HG03280 (cell line): ENCODE data around the gene SCYGR1.
"Not testable (repeated sequence)": the region's sequence is repeated elsewhere in the genome, so short reads cannot be mapped to it uniquely, and the experiment has no call there.

Experiments
- ATAC-seq: cut with Tn5 transposase; IDR thresholded peaks from one replicate; pipeline ENCODE4 v1.9.1; 2021; ENCODE audit warnings: mild to moderate bottlenecking, moderate library complexity; ENCODE audit not compliant: unreplicated experiment

The SCYGR1 gene

GRCh38 chr2:227404585-227405271 lies 17.0 kb upstream of the SCYGR1 start:
- ATAC-seq, result no peak

- ATAC-seq, result no peak
Measured at GRCh38 chr2:227402959-227403358, 15.2 kb upstream of the SCYGR1 start.

DNA sequence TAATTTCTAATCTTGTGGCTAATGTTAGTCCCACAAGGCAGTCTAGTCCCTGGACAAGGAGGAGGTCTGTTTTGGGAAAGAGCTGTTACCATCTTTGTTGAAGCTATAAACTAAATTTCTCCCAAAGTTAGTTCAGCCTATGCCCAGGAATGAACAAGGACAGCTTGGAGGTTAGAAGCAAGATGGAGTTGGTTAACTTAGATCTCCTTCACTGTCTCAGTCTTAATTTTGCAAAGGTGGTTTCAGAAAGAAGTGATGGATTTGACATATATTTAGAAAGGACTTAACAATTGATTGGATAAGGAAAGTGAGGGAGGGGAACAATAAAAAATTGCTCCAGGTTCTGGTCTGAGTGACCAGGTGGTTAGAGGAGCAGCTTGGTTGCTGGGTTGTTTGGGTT lies 14.6 kb upstream of the SCYGR1 start:
- ATAC-seq, result no peak

DNA sequence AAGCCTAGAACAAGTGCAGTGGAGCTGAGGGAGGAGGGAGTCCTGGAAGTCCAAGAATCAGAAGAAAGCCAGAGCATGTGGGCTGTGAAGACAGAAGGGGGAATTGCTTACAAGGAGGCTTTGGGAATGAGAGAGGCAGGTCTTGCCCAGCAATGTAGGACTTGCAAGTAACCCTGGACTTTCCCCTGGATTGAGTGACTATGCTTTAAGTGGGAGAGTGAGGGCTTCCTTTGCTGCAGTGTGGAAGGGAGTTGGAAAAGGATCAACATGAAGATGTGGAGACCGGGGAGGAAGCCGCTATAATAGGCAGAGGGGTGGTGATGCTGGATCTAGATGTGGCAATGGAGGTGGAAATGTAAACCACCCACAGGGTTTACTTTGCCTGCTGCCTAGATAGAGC lies 13.8 kb upstream of the SCYGR1 start:
- ATAC-seq, result no peak

DNA sequence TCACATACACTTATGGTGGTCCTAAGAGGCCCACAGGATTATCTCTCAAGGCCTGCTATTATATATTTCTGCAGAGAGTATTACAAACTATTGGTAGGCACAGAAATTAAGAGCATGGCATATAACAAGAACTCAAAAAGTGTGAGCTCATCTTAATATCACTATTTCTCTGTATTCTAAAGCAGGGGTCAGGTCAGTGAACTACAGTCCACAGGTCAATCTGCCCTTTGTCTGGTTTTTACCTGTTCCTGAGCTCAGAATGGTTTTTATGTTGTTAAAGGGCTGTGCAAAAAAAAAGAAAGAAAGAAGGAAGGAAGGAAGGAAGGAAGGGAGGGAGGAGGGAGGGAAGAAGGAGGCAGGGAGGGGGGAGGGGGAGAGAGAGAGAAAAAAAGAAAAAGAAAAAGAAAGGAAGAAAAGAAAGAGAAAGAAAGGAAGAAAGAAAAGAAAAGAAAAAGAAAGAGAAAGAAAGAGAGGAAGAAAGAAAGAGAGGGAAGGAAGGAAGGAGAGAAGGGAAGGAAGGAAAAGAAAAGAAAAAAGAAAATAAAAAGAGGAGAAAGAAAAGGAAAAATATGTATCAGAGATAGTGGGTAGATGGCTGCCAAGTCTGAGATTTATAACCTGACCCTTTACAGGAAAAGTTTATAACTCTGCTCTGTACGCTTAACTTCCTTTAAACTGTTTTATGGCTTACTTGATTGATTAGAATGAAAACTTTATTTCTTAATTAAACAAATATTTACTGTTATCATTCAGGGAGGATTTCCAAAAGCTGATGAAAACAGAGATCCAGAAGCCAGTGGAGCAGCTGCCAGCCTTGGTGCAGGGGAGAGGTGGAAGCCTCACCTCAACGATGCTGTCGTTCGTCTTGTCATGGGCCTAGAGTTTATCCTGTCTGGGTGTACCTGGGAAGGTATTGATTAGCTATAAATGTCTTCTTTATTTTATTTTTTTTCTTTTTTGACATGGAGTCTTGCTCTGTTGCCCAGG lies 11.2 kb upstream of the SCYGR1 start:
- no peak for ATAC-seq

DNA sequence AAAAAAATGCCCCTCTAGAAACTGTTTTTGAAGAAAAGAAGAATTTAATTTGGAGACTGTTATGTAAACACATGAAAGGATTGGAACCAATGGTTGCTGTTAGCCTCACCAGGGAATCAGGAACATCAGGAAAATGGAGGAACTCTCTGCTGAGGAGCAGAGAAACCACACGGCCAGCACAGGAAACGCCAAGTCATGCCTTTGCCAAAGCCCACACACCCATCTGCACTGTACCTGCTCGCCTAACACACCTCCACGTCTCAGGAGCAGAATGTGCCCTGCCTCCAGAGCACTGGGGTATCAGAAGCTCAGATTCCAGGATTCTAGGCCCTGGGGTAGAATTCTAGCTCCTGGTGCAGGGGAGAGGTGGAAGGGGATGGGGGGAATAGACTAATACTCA lies 9.8 kb upstream of the SCYGR1 start:
- no peak for ATAC-seq

GRCh38 chr2:227395556-227395955 lies 7.8 kb upstream of the SCYGR1 start:
- ATAC-seq, result no peak

DNA sequence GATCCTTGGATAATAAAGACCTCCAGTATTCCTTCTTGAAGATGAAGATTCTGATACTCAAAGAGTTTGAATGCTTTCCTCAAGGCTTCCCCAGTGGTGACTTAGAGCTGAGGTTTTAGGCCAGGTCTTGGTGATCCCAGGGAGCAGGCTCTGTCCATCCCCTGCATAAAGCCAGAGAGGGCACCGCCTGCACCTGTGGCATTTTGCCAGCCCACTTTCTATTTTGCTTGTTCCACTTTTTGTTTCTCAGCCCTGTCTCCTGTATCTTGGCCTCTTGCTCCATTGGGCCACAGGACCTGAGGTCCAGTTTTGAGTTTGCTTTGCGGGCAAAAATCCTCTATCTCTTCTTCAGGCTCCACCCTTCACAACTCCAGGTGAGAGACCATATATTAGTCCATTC lies 6.7 kb upstream of the SCYGR1 start:
- ATAC-seq, result no peak

DNA sequence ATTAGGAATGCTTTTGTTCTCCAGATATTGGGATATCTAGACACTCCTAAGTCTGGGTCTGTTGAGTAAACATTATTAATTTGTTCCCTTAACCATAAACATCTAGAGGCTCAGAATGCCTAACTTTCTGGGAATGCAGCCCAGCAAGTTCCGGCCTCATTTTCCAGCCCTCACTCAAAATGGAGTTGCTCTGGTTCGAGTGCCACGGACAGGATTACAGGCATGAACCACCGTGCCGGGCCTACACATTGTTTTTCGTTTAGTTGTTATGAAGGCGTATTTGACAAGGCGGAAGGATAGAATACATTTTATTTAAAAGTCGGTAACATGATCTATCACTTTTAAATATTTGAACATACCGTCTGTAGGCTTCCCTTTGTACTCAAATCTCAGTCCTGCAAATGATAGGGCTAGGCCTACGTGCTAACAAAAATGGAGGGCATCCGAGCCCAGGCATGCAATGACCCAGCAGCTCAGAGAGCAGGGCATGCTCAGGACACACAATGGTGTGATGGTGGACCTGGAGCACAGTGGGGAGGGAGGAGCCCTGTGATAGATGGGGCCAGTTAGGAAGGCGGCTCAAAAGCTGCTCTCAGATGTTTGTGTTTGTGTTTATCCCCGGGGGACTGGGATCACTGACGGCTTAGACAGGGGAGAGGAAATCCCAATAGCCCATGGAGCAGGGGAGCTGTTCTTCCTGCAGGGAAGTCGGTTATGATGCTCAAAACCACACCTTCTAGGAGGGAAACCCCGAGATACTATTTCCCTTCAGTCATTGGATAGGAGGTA lies 2.9 kb upstream of the SCYGR1 start:
- ATAC-seq, result no peak

DNA sequence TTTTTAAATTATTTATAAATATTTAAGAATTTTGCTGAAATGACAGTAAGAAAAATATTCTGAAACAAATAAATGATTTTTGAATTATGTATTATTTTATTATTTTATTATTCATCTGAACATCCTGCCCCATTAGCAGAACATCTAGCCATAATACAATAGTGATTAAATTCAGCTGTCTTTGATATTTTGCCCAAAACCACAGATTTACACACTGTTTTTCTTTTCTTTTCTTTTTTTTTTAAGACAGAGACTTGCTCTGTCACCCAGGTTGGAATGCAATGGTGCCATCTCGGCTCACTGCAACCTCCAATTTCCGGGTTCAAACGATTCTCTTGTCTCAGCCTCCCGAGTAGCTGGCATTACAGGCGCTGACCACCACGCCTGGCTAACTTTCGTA lies 1.9 kb upstream of the SCYGR1 start:
- ATAC-seq, result no peak

DNA sequence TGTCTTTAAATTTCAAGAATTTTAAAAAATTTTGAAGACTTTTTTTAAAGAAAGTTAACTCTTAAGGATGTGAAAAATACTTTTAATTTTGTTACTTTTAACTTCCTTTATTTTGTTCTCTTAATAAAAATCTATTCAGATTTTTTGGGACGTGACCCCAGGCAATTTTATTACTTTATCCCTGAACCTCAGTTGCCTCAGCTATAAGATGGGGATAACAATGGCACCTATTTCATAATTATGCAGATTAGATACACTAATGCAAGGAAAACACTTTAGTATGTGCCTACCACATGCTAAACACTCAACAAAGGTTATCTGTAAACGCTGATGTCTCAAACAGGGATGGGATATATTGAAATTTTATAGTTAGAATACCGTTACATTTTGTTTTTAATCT lies 1.5 kb upstream of the SCYGR1 start:
- no peak for ATAC-seq

GRCh38 chr2:227388537-227389011 lies 825 bp upstream of the SCYGR1 start:
- ATAC-seq, result no peak

DNA sequence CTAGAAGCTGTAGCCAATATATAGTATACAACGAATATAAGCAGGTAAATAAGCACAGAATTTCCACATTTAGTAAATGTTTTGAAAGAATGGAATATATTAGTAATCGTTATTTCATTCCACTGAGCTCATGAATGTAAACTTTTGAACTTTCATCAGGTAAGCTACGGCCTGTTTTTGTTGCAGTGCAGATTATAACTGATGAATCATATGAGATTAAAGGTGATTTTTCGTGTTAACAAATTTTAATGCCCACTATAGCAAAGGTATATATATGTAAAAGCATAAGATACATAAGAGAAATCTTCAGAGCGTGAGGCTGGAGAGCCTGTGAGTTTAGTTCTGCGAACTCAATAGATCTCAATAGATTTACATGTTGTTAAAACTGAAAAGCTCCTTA lies 1.1 kb downstream of the SCYGR1 start:
- ATAC-seq, result no peak

- no peak for ATAC-seq
Measured at GRCh38 chr2:227383686-227384085, 4.1 kb downstream of the SCYGR1 start.

GRCh38 chr2:227382241-227382835 lies 5.4 kb downstream of the SCYGR1 start:
- ATAC-seq, result not testable (repeated sequence)

DNA sequence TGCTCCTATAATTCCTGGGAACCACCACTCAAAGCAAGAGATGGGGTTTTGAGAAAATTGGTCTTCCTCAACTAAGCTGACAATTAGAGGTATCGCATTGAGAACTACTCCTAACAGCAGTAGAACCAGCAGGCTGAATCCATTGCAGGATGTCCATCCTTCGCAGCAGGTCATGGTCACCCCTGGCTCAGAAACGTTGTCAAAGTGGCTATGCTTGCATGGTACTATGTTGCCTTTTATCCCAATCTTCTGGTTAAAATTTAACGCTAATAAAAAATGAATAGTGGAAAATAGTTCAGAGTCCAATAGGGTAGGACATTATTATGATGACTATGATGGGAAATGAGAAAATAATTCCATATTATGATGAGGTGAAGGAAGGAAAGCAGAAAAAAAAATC lies 8.7 kb downstream of the SCYGR1 start, which contains the start of gene TM4SF20:
Gene TM4SF20, minus strand, starts transcription at position 212 of the 400 bp plus-strand sequence. Its CDS starts 38 bp downstream, at position 174.
- no peak for ATAC-seq

DNA sequence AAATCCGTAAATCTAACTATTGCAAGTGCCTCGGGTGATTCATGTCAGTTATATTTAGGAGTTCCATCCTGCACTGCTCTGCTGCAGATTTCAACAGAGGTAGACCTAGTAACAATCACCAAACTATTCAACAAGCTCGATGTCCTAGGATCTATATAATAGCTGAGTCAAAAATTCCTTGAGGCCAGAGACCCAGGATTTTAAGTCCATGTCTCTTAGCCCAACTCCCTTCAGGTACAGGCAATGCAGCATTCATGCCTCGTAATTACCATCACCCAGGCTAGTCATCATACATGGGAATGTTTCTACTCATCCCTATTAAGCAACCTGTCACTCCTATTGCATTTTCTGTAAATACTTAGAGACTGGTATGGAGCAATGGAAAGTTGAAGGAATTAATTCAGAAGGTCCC lies 9.4 kb downstream of the SCYGR1 start:
- no peak for ATAC-seq

DNA sequence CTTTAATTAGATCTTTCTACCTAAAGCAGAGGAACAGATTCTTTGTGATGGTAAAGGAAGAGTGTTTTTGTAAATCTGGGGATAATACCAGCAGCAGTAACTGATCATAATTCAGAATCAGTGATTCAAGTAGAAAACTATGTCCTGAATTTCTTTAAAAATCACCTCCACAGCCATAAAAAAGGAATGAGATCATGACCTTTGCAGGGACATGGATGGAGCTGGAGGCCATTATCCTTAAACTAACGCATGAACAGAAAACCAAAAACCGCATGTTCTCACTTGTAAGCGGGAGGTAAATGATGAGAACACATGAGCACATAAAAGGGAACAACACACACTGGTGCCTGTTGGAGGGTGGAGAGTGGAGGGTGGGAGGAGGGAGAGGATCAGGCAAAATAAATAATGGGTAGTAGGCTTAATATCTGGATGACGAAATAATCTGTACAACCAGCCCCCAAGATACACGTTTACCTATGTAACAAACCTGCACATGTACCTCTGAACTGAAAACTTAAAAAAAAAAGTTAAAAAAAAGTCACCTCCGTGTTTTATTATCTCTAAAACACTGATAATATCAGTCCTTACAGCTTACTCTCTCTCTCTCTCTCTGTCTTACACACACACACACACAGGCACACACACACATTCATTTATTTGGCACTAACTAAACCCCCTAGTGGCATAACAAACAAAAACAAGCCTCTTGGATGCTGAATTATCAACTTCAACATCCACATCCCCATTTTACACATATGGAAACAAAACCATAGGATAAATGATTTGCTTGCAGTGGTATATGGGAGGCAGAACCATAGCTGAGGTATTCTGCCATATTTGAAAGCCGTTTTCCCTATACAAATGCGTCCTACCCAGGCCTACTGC lies 10.0 kb downstream of the SCYGR1 start:
- no peak for ATAC-seq

DNA sequence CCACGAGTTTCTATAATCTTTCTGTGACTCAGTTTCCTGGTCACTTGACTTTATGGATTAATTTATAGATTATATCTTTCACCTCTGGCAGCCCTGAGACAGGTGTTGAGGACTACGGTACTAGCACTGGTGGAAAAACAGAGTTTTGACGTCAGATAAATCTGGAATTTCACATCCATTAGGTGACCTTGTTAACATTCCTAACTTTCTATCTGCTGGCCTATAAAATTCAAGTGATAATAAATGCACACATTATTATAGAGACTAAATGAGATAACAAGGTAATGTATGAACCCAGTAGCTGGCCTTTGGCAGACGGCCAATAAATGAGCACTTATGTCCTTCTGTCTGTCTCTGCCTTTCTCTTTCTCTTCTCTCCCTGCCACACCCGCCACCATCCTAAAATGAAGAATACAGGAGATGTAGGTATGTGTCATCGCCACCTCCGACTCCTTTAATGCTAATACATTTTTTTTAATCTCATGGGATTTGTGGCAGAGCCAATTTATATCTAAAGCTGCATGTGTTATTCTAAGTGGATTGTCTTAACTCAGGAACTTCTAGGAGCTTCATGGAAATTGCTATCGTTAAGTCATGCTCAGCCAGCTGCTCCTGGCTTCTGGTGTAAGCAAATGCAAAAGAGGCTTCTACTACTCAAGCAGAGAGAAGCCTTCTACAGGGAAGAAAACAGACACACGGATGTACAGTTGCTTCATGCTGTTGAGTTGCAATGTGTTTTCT lies 10.9 kb downstream of the SCYGR1 start:
- no peak for ATAC-seq
